Large intestine (tissue), 3 donors: Measurements from ENCODE around the gene LMX1A. TPM values are rescaled to one million over a fixed set of nuclear protein-coding genes. Genes with fewer than 3 reads are reported as not detected.

Experiments
- DNase-seq, 2 donors: peaks; one replicate each; pipeline versions ENCODE4 v3.0.0 to v3.0.0-alpha.2; 2013
- H3K27ac ChIP-seq: one replicate; pipeline ENCODE4 v1.5.1; 2013; ENCODE audit warnings: low read length
- H3K27me3 ChIP-seq: 2 replicates; pipeline ENCODE4 v1.6.1; 2013; ENCODE audit warnings: low read length; ENCODE audit not compliant: control insufficient read depth, insufficient read depth
- H3K36me3 ChIP-seq: 2 replicates; pipeline ENCODE4 v1.6.1; 2013; ENCODE audit warnings: low read length; ENCODE audit not compliant: control insufficient read depth, insufficient read depth
- H3K4me1 ChIP-seq: one replicate; pipeline ENCODE4 v1.6.1; 2013; ENCODE audit warnings: low read length; ENCODE audit not compliant: control insufficient read depth, insufficient read depth
- H3K4me3 ChIP-seq: one replicate; pipeline ENCODE4 v1.5.1; 2013; ENCODE audit warnings: low read length
- H3K9me3 ChIP-seq: one replicate; pipeline ENCODE4 v1.6.1; 2013; ENCODE audit warnings: mild to moderate bottlenecking, low read depth, low read length, moderate library complexity; ENCODE audit not compliant: control insufficient read depth
- WGBS: methylation state at CpG from one replicate; pipeline ENCODE4 v1.1.5; 2013; ENCODE audit warnings: low lambda C conversion rate; ENCODE audit not compliant: insufficient coverage; 5-methylcytosine and 5-hydroxymethylcytosine counted together
- polyA plus RNA-seq: library from polyadenylated mRNA; unstranded; fragments of 120-200 nt; gene quantifications from one replicate; pipeline ENCODE4 v1.2.1, GENCODE V29; 2013

LMX1A gene
- polyA plus RNA-seq, 1 donor = 1.3 TPM

DNA sequence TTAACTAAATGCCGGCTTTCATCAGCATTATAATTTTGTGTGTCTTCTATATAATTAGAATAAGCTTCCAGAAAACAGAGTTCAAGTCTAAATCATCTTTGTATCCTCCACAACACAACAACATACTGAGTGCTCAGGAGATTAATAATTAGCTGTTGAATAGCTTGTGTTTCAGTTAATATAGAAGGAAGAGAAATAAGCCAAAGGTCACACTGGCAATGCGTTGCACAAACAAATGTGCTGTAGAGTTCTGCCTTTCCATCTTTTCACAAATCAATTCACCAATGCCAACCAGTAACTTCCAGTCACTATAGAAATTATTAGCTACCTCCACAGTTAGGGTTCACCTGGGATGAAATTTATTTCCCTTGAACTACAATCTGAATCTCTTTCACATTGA lies 132.0 kb downstream of the LMX1A start:
- no peaks in the 10 kb centered on the region for H3K9me3 ChIP-seq
- WGBS = no CpG with 5 or more reads among the region's 2 CpGs
- H3K4me1 ChIP-seq = no peaks in the 10 kb centered on the region
- no peak for DNase-seq
- peaks cover 2% of the 10 kb centered on the region for H3K27me3 ChIP-seq
- no peaks in the 10 kb centered on the region for H3K36me3 ChIP-seq
- no peak overlapping the region for H3K4me3 ChIP-seq
- no peak overlapping the region for H3K27ac ChIP-seq

DNA sequence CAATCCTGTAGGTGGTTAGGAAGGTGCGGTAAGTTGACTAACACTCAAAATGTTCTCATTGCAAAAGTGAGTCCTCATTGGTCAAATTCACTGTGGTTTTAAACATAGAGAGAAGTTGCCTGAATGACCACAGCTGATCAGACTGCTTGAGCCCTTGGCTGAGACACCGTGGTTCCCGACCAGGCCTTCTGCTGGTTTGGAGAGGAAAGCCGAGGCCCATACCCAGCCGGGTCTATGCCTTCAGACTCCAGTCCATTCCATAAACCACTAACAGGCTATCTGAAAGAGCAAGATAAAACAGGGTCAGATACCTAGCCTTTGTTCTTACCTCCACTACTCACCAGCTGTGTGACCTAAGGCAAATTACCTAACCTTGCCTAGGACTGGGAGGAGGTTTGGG lies 133.9 kb downstream of the LMX1A start:
- no CpG with 5 or more reads among the region's 5 CpGs for WGBS
- Histone ChIP-seq H3K4me3 (no peak overlapping the region), H3K9me3 (no peaks in the 10 kb centered on the region), H3K27ac (no peak overlapping the region), H3K36me3 (no peaks in the 10 kb centered on the region), H3K4me1 (no peaks in the 10 kb centered on the region), H3K27me3 (peaks cover 2% of the 10 kb centered on the region)
- no peak for DNase-seq

DNA sequence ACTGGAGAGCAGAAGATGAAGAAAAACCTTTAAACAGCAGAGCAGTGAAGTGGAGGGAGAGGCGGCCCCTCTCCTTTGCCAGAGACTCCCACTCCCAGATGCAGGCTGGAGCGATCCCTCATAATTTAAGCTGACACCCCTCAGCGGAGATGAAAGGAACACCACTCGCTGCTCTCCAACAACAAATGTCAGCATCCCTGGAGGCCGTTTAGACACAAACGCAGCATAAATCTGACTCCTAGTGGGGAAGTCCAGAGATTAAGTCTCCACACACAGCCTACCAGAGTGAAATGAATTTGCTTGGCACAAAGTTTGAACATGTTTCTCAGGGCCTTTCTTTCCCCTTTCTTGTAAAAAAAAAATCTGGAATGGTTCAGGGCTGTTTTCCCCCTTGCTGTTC lies 137.8 kb downstream of the LMX1A start:
- whole genome bisulfite sequencing = 60% methylated on average over 1 of the region's 6 CpGs
- H3K27ac ChIP-seq = no peak overlapping the region
- no peaks in the 10 kb centered on the region for H3K9me3 ChIP-seq
- no peaks in the 10 kb centered on the region for H3K36me3 ChIP-seq
- no peak for DNase-seq
- no peaks in the 10 kb centered on the region for H3K4me1 ChIP-seq
- H3K27me3 ChIP-seq = peaks cover 4% of the 10 kb centered on the region
- no peak overlapping the region for H3K4me3 ChIP-seq

- no peak overlapping the region for H3K4me3 ChIP-seq
- peaks cover 4% of the 10 kb centered on the region for H3K27me3 ChIP-seq
- H3K9me3 ChIP-seq = no peaks in the 10 kb centered on the region
- no peak for DNase-seq
- H3K27ac ChIP-seq = no peak overlapping the region
- no peaks in the 10 kb centered on the region for H3K36me3 ChIP-seq
- no CpG with 5 or more reads among the region's 1 CpG for WGBS
- no peaks in the 10 kb centered on the region for H3K4me1 ChIP-seq
Measured at GRCh38 chr1:165217958-165218357, 138.6 kb downstream of the LMX1A start.

- H3K9me3 ChIP-seq = no peaks in the 10 kb centered on the region
- H3K36me3 ChIP-seq = no peaks in the 10 kb centered on the region
- no peak overlapping the region for H3K27ac ChIP-seq
- peaks cover 4% of the 10 kb centered on the region for H3K27me3 ChIP-seq
- no peaks in the 10 kb centered on the region for H3K4me1 ChIP-seq
- H3K4me3 ChIP-seq = no peak overlapping the region
- DNase-seq = no peak
Measured at GRCh38 chr1:165216254-165216653, 140.3 kb downstream of the LMX1A start.

GRCh38 chr1:165215676-165216075 lies 140.8 kb downstream of the LMX1A start:
- H3K27me3 ChIP-seq = peaks cover 4% of the 10 kb centered on the region
- no CpG with 5 or more reads among the region's 2 CpGs for WGBS
- no peaks in the 10 kb centered on the region for H3K4me1 ChIP-seq
- no peak overlapping the region for H3K4me3 ChIP-seq
- H3K9me3 ChIP-seq = no peaks in the 10 kb centered on the region
- DNase-seq = no peak
- no peak overlapping the region for H3K27ac ChIP-seq
- no peaks in the 10 kb centered on the region for H3K36me3 ChIP-seq

DNA sequence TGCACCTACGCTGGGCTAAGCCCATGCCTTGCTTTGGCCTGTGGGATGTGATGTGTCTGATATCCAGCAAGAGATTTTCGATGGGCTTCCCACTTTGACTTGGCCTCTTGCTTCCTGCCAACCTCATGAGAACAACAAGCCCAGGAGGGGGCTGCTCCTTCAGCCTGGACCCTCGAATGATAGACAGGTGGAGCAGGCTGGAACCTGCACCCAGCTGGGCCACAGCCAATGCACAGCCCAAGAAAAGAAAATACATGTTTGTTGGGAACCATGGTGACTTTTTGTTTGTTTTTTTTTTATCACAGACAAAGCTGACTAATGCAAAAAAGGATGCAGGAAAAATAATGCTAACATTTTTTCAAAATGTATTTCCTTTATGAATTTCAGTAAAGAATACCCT lies 144.3 kb downstream of the LMX1A start:
- H3K4me3 ChIP-seq = no peak overlapping the region
- no peak overlapping the region for H3K27ac ChIP-seq
- H3K27me3 ChIP-seq = peaks cover 2% of the 10 kb centered on the region
- no peaks in the 10 kb centered on the region for H3K36me3 ChIP-seq
- no CpG with 5 or more reads among the region's 3 CpGs for WGBS
- no peaks in the 10 kb centered on the region for H3K4me1 ChIP-seq
- DNase-seq = no peak
- H3K9me3 ChIP-seq = no peaks in the 10 kb centered on the region

DNA sequence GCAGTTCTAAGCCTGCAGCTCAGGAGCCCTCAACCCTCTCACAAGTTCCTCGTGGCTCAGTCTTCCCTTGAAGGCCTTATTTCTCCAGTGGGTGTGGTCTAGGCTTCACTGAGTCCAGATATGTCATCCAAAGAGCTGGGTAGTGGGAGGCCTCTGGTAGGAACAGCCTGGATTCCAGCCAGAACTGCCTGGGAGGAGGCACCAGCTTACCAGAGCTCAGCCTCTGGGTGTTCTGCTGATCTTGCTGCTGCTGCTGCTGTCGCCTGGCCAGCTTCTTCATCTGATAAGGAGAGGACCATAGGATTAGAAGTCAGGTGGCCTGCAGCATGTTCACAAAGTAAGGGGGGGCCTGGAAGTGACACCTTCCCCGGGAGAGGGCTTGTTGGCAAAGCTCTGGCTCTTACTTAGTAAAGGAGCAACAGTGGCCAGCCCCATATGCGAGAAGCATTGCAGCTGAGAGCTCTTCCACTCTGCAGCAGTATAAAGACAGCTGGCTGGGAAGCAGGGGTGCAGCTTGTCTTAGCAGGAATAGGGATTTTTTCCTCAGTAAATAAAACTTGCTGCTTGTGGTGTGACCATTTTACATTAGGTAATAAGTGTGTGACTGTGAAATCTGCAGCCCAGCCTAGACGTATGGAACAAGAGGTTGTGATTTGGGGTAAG lies 148.5 kb downstream of the LMX1A start:
- Histone ChIP-seq H3K27ac (no peak overlapping the region), H3K9me3 (no peaks in the 10 kb centered on the region), H3K36me3 (no peaks in the 10 kb centered on the region), H3K4me3 (no peak overlapping the region), H3K27me3 (no peaks in the 10 kb centered on the region), H3K4me1 (no peaks in the 10 kb centered on the region)
- DNase-seq = no peak
- WGBS = no CpG with 5 or more reads among the region's 5 CpGs

- DNase-seq = no peak
- H3K27me3 ChIP-seq = no peaks in the 10 kb centered on the region
- 100% methylated on average over 1 of the region's 3 CpGs for WGBS
- no peak overlapping the region for H3K27ac ChIP-seq
- no peaks in the 10 kb centered on the region for H3K9me3 ChIP-seq
- no peak overlapping the region for H3K4me3 ChIP-seq
- no peaks in the 10 kb centered on the region for H3K4me1 ChIP-seq
- H3K36me3 ChIP-seq = no peaks in the 10 kb centered on the region
Measured at GRCh38 chr1:165205145-165205544, 151.4 kb downstream of the LMX1A start.

DNA sequence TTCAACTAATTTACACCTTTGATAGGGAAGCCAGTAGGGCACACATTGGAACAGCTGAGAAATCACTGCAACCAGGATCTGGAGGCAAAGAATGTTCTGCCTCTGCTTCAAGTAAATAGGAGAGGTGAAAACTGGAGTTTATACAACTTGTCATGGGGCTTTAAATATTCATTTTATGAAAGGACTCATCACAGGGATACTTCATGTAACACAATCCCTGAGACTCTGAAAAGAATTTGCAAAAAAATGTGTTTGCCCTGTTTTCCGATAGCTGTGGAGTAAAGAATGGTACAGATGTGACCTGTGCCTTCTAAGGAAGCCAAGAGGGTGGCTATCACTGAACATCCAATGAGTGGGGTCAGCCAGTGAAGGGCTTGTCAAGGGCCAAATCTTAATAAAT lies 152.0 kb downstream of the LMX1A start:
- Histone ChIP-seq H3K4me3 (no peak overlapping the region), H3K27ac (no peak overlapping the region), H3K4me1 (no peaks in the 10 kb centered on the region), H3K36me3 (no peaks in the 10 kb centered on the region), H3K27me3 (no peaks in the 10 kb centered on the region), H3K9me3 (no peaks in the 10 kb centered on the region)
- no CpG with 5 or more reads among the region's 1 CpG for WGBS
- DNase-seq = no peak

DNA sequence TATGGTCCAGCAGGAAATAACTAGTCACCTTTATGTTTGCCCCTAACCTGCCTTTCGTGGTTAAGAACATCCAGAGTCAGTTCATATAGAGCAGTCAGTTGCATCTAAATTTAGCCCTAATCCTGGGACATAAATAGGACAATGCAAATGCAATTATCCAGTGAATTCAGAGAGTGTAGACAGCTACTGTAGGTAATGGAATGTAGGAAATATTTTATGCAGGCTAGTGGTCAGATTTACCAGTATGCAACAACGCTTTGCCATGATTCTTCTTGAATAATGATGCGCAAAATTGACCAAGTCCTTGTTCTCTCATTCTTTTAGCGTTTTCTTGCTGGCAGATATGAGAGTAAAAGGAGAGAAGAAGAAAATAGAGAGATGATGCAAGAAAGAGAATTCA lies 165.4 kb downstream of the LMX1A start:
- Histone ChIP-seq H3K4me1 (no peaks in the 10 kb centered on the region), H3K27me3 (peaks cover 4% of the 10 kb centered on the region), H3K36me3 (no peaks in the 10 kb centered on the region), H3K9me3 (no peaks in the 10 kb centered on the region), H3K4me3 (no peak overlapping the region), H3K27ac (no peak overlapping the region)
- 93% methylated on average over 3 of the region's 4 CpGs for WGBS
- no peak for DNase-seq
